ENCODE results near the gene SOX18. TPM values are rescaled to one million over a fixed set of nuclear protein-coding genes. Genes with fewer than 3 reads are reported as not detected.

Gene SOX18
- total RNA-seq, 2 donors from 2014 or later = 2.3 to 2.8 TPM

GRCh38 chr20:64080813-64081623 is 31.6 kb upstream of the SOX18 start:
- Histone ChIP-seq H3K27ac (ENCODE audit: low read depth, low read length) (no peak overlapping the region), H3K4me1 (ENCODE audit: control insufficient read depth, insufficient read depth, low read length) (no peaks in the 10 kb centered on the region), H3K36me3 (ENCODE audit: control insufficient read depth, insufficient read depth, low read length) (no peaks in the 10 kb centered on the region), H3K4me3 (ENCODE audit: low read length) (peak overlapping the region; percentile 79), H3K9ac (ENCODE audit: extremely low read depth, low read length, poor library complexity, severe bottlenecking) (no peak overlapping the region), H3K27me3 (ENCODE audit: control insufficient read depth, insufficient read depth, low read length, poor library complexity, severe bottlenecking) (peaks cover 33% of the 10 kb centered on the region), H3K9me3 (ENCODE audit: control insufficient read depth, low read length) (no peaks in the 10 kb centered on the region)
- H3K4me1 Mint-ChIP-seq = peaks cover 19% of the 10 kb centered on the region
- no peak for DNase-seq
- no peaks in the 10 kb centered on the region for H3K9me3 Mint-ChIP-seq
- no peaks in the 10 kb centered on the region for H3K36me3 Mint-ChIP-seq (ENCODE audit: low read depth)
- TF ChIP-seq, protein P1, sequence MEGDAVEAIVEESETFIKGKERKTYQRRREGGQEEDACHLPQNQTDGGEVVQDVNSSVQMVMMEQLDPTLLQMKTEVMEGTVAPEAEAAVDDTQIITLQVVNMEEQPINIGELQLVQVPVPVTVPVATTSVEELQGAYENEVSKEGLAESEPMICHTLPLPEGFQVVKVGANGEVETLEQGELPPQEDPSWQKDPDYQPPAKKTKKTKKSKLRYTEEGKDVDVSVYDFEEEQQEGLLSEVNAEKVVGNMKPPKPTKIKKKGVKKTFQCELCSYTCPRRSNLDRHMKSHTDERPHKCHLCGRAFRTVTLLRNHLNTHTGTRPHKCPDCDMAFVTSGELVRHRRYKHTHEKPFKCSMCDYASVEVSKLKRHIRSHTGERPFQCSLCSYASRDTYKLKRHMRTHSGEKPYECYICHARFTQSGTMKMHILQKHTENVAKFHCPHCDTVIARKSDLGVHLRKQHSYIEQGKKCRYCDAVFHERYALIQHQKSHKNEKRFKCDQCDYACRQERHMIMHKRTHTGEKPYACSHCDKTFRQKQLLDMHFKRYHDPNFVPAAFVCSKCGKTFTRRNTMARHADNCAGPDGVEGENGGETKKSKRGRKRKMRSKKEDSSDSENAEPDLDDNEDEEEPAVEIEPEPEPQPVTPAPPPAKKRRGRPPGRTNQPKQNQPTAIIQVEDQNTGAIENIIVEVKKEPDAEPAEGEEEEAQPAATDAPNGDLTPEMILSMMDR (conservative IDR thresholded peaks at IDR 0.05) = no peak
- 93 to 98% methylated on average over 7 to 17 of the region's 17 CpGs for WGBS, 2 experiments (ENCODE audit: insufficient coverage in 1 of 2, insufficient read length in 1 of 2)
- H3K27ac Mint-ChIP-seq = no peak overlapping the region
- H3K4me3 Mint-ChIP-seq = peak overlapping the region; percentile 75
- H3K27me3 Mint-ChIP-seq (ENCODE audit: insufficient read depth) = peaks cover 41% of the 10 kb centered on the region

GRCh38 chr20:64080013-64080812 is 30.8 kb upstream of the SOX18 start, which contains the start of gene OPRL1:
Gene OPRL1, plus strand, starts transcription at chr20:64080082. Its CDS starts 12,639 bp downstream, at chr20:64092721.
- 14 to 17% methylated on average over 30 to 62 of the region's 62 CpGs for WGBS, 2 experiments (ENCODE audit: insufficient coverage in 1 of 2, insufficient read length in 1 of 2)

More at GRCh38 chr20:64080013-64080812, 30.8 kb upstream of the SOX18 start, which contains the start of gene OPRL1:
- Histone ChIP-seq H3K9ac (ENCODE audit: extremely low read depth, low read length, poor library complexity, severe bottlenecking) (peak within 1 kb of the TSS; percentile 71), H3K36me3 (ENCODE audit: control insufficient read depth, insufficient read depth, low read length) (no peaks in the 10 kb centered on the region), H3K4me3 (ENCODE audit: low read length) (peak within 1 kb of the TSS; percentile 84), H3K27me3 (ENCODE audit: control insufficient read depth, insufficient read depth, low read length, poor library complexity, severe bottlenecking) (peaks cover 25% of the 10 kb centered on the region), H3K27ac (ENCODE audit: low read depth, low read length) (no peak within 1 kb of the TSS), H3K9me3 (ENCODE audit: control insufficient read depth, low read length) (no peaks in the 10 kb centered on the region), H3K4me1 (ENCODE audit: control insufficient read depth, insufficient read depth, low read length) (no peaks in the 10 kb centered on the region)
- H3K36me3 Mint-ChIP-seq (ENCODE audit: low read depth) = no peaks in the 10 kb centered on the region
- TF ChIP-seq, protein P1 (conservative IDR thresholded peaks at IDR 0.05) = no peak
- peak within 1 kb of the TSS; percentile 75 for H3K4me3 Mint-ChIP-seq
- H3K27me3 Mint-ChIP-seq (ENCODE audit: insufficient read depth) = peaks cover 33% of the 10 kb centered on the region
- peaks cover 19% of the 10 kb centered on the region for H3K4me1 Mint-ChIP-seq
- DNase-seq = no peak
- H3K27ac Mint-ChIP-seq = no peak within 1 kb of the TSS
- H3K9me3 Mint-ChIP-seq = no peaks in the 10 kb centered on the region
